Prostate gland (tissue), 2 donors: ENCODE results near the gene SLC39A9. TPM values are rescaled to one million over a fixed set of nuclear protein-coding genes. Genes with fewer than 3 reads are reported as not detected.
"Not testable (repeated sequence)": the region's sequence is repeated elsewhere in the genome, so short reads cannot be mapped to it uniquely, and the experiment has no call there.

Experiments
- DNase-seq: peaks from one replicate; pipeline ENCODE4 v3.0.0-alpha.2; 2019; ENCODE audit warnings: low spot score
- H3K27ac ChIP-seq, 2 donors: fragments of 200-600 bp; sonication (generic); 2 replicates each; pipeline ENCODE4 v1.5.1; 2017 to 2019
- H3K27me3 ChIP-seq: fragments of 200-600 bp; sonication (generic); replicated peaks from 2 replicates; pipeline ENCODE4 v1.5.1; 2019; ENCODE audit not compliant: insufficient read depth
- H3K36me3 ChIP-seq, 2 donors: fragments of 200-600 bp; sonication (generic); 1 replicate in 1 of 2; 2 replicates in 1 of 2; pipeline versions ENCODE4 v1.5.1 to v1.8.1; 2017 to 2019
- H3K4me1 ChIP-seq: fragments of 200-600 bp; sonication (generic); replicated peaks from 2 replicates; pipeline ENCODE4 v1.5.1; 2019
- H3K4me3 ChIP-seq, 2 donors: fragments of 200-600 bp; sonication (generic); 2 replicates each; pipeline ENCODE4 v1.5.1; 2017 to 2019
- H3K9me3 ChIP-seq: fragments of 200-600 bp; sonication (generic); 2 replicates; pipeline ENCODE4 v1.5.1; 2017
- CTCF ChIP-seq, 4 experiments: fragments of 200-600 bp in 2 of 4; fragments of 450-650 bp in 2 of 4; sonication (generic) in 2 of 4; IDR thresholded peaks; 1 replicate in 3 of 4; 2 replicates in 1 of 4; pipeline ENCODE4 v1.5.1; 2016 to 2019; ENCODE audit warnings: antibody characterized with exemption in 4 of 4, mild to moderate bottlenecking in 2 of 4, moderate library complexity in 2 of 4
- POLR2A ChIP-seq: fragments of 450-650 bp; IDR thresholded peaks from one replicate; pipeline ENCODE4 v1.6.1; 2016; ENCODE audit warnings: antibody characterized with exemption, mild to moderate bottlenecking
- POLR2AphosphoS5 ChIP-seq: sonication (generic); formaldehyde crosslinking; IDR thresholded peaks from one replicate; pipeline ENCODE4 v1.6.1; 2017; ENCODE audit warnings: antibody characterized with exemption
- WGBS: methylation state at CpG from one replicate; pipeline ENCODE4 v1.1.5; 2018; 5-methylcytosine and 5-hydroxymethylcytosine counted together
- intact Hi-C: fragments of 100-400 bp; cut with DNase I; formaldehyde crosslinking; loops from one replicate; pipeline ENCODE4 v1.14.2; 2022
- total RNA-seq, 2 donors: library from RNA; depleted of rRNA; stranded (reverse); fragments of >200 nt; gene quantifications; one replicate each; pipeline ENCODE4 v1.1.0, GENCODE V29; 2016

Gene SLC39A9
- total RNA-seq, 2 donors from 2014 or later: 71.5 to 102 TPM

GRCh38 chr14:69405762-69406161, 7.3 kb downstream of the SLC39A9 start:
- intact Hi-C loops: no loop called here
- TF ChIP-seq POLR2AphosphoS5 (no peak), POLR2A (no peak), CTCF (IDR thresholded peaks at IDR 0.05) (no peak)
- Histone ChIP-seq H3K27ac (no peak overlapping the region), H3K36me3 (no peaks in the 10 kb centered on the region), H3K4me3 (no peak overlapping the region), H3K27me3 (no peaks in the 10 kb centered on the region), H3K9me3 (no peaks in the 10 kb centered on the region), H3K4me1 (no peaks in the 10 kb centered on the region)
- no peak for DNase-seq

- Histone ChIP-seq H3K27me3 (no peaks in the 10 kb centered on the region), H3K27ac (no peak overlapping the region), H3K36me3 (no peaks in the 10 kb centered on the region), H3K4me3 (no peak overlapping the region), H3K4me1 (no peaks in the 10 kb centered on the region), H3K9me3 (no peaks in the 10 kb centered on the region)
- TF ChIP-seq CTCF (IDR thresholded peaks at IDR 0.05) (no peak), POLR2AphosphoS5 (no peak), POLR2A (no peak)
- WGBS: 77% methylated on average over 2 of the region's 2 CpGs
- intact Hi-C loops: no loop called here
- DNase-seq: no peak
Measured at GRCh38 chr14:69408331-69408960, 10.0 kb downstream of the SLC39A9 start.

- H3K27me3 ChIP-seq: no peaks in the 10 kb centered on the region
- 83% methylated on average over 2 of the region's 2 CpGs for WGBS
- DNase-seq: no peak
Measured at GRCh38 chr14:69413483-69413882, 15.0 kb downstream of the SLC39A9 start.

GRCh38 chr14:69416087-69416486, 17.6 kb downstream of the SLC39A9 start:
- H3K9me3 ChIP-seq, DNase-seq, H3K27me3 ChIP-seq, H3K36me3 ChIP-seq, H3K4me1 ChIP-seq, H3K27ac ChIP-seq, H3K4me3 ChIP-seq, intact Hi-C loops: not testable (repeated sequence)
- WGBS: 97% methylated on average over 4 of the region's 4 CpGs

More at GRCh38 chr14:69413483-69413882, 15.0 kb downstream of the SLC39A9 start:
- TF ChIP-seq POLR2AphosphoS5 (no peak), CTCF (IDR thresholded peaks at IDR 0.05) (no peak), POLR2A (no peak)
- Histone ChIP-seq H3K4me3 (no peak overlapping the region), H3K9me3 (no peaks in the 10 kb centered on the region), H3K36me3 (no peaks in the 10 kb centered on the region), H3K4me1 (no peaks in the 10 kb centered on the region), H3K27ac (no peak overlapping the region)
- intact Hi-C loops: no loop called here

- Histone ChIP-seq H3K4me1 (no peaks in the 10 kb centered on the region), H3K36me3 (no peaks in the 10 kb centered on the region), H3K27ac (no peak overlapping the region), H3K9me3 (no peaks in the 10 kb centered on the region), H3K4me3 (no peak overlapping the region), H3K27me3 (no peaks in the 10 kb centered on the region)
- DNase-seq: no peak
- intact Hi-C loops: no loop called here
- TF ChIP-seq POLR2A: no peak
- TF ChIP-seq CTCF (IDR thresholded peaks at IDR 0.05): no peak
- no peak for TF ChIP-seq POLR2AphosphoS5
- WGBS: 98% methylated on average over 4 of the region's 4 CpGs
Measured at GRCh38 chr14:69423279-69423678, 24.8 kb downstream of the SLC39A9 start.
